ENCODE results near the gene OXLD1.

OXLD1 gene

GRCh38 chr17:81656118-81656743 is 10.2 kb downstream of the OXLD1 start, which contains the start of gene PDE6G:
PDE6G (minus strand) TSS chr17:81656542; CDS start chr17:81653305, 3,237 bp downstream.
- no peak within 1 kb of the TSS for H3K27ac ChIP-seq
- no peak for DNase-seq (ENCODE audit: low read depth, low spot score)

GRCh38 chr17:81655378-81656117 is 10.9 kb downstream of the OXLD1 start:
- H3K27ac ChIP-seq: no peak overlapping the region
- DNase-seq (ENCODE audit: low read depth, low spot score): no peak

DNA sequence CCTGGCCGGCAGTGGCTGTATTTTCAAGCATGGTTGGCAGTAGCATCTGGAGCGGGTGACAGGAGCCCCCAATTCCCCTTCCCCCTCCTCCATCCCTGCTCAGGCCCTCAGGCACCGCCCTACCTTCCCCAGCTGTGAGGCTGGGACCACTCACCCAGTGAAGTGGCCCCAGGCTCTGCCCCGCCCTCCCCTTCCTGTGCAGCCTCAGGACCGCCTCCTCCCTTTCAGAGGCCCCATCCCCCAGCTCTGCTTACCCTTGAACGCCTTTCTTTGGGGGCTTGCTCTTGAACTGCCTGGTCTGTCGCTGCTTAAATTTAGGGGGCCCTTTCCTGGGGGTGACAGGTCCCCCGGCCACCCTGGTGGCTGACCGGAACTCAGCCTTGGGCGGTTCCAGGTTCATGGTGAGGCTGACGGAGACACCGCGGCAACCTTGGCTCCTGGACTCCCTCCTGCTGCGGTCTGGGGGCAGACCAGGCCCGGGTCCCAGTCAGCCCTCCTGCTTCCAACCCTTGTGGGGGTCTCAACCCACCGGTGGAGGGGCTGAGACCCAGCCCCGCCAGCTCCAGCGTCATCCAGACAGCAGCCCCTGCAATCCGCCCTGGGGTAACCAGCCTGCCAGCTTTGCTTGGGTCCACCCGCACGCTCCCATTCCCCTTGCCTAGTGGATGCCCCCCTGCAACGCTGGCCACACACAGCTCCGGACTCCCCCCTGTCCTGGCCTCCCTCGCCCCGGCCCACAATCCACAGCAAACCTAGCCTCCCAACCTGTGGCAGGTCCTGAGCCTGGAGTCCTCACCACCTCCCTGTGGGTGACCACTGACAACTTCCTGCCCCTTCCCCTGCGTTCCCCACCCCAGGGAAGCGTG is 13.3 kb downstream of the OXLD1 start:
- no peak for DNase-seq (ENCODE audit: low read depth, low spot score)
- H3K27ac ChIP-seq: no peak overlapping the region

DNA sequence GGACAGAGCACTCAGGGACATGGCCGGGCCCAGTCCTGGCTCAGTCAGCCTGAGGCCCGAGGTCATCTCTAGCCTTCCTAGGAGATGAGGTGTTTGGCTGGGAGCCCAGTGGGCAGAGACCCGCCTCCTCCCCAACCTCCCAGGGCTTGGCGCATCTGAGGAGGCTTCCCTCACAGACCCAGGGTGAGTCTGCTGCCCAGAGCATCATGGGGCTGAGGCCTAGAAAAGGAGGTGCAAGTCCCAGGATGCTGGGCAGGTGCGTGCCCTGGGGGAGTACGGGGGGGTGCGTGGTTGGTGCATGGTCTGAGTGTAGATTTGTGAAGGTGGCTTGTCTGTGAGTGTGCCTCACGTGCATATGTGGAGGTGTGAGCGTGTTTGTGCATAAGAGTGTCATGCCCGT is 14.7 kb downstream of the OXLD1 start:
- no peak overlapping the region for H3K27ac ChIP-seq

DNA sequence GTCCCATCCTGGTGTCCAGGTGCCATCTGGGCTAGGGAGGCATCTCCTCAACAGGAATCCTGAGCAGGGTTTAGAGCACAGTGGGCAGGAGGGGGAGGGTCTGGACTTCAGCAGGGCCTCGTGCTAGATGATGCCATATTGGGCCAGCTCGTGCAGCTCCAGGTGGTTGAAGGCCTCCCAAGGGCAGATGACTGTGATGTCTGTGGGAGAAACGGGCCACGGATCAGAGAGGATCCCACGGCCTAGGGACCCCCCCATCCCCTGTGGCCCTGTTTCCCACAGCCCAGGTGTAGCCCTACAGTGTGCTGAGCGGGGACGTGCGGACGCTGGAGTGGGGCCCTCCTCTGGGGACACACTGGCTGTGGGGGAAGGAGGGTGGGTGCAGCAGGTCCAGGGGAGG is 15.5 kb downstream of the OXLD1 start:
- no peak overlapping the region for H3K27ac ChIP-seq
- DNase-seq (ENCODE audit: low read depth, low spot score): no peak

More for the DNA sequence above, 14.7 kb downstream of the OXLD1 start:
- DNase-seq (ENCODE audit: low read depth, low spot score): no peak

DNA sequence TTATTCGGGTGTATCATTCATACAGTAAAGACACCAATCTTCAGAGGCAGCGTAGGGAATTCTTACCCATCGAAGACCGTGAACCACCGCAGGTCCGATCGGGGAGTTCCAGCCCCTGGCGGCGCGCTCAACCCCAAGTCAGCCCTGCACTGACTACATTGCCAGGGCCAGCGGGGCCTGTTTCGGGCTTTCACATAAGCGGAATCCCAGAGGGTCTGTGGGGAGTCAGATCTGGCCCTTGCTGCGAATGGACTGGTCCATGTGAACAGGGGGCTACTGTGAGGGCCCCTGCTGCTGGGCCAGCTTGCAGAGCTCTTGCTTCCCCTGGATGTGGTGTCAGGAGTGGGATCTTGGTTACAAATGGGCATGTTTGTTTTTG is 17.7 kb downstream of the OXLD1 start:
- no peak overlapping the region for H3K27ac ChIP-seq
- DNase-seq (ENCODE audit: low read depth, low spot score): no peak

- DNase-seq (ENCODE audit: low read depth, low spot score): no peak
- H3K27ac ChIP-seq: no peak overlapping the region
Observed at GRCh38 chr17:81648013-81648706, 18.2 kb downstream of the OXLD1 start.

DNA sequence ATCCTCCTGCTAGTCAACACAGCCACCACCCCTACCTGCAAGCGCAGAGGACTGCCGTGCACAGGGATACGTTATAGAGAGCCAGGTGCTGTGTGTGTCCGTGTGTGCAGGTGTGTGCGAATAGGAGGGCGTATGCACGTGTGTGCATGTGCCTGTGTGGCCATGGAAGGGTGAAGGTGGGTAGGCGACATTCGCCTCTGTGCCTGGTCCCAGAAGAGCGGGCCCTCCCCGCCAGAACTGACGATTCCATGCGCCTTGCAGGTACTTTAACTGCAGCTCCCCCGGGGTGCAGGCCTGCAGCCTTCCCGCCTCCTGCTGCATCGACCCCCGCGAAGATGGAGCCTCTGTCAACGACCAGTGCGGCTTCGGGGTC is 18.8 kb downstream of the OXLD1 start:
- DNase-seq (ENCODE audit: low read depth, low spot score): no peak
- H3K27ac ChIP-seq: no peak overlapping the region

- no peak overlapping the region for H3K27ac ChIP-seq
- DNase-seq (ENCODE audit: low read depth, low spot score): no peak
Observed at GRCh38 chr17:81646869-81647600, 19.4 kb downstream of the OXLD1 start.

DNA sequence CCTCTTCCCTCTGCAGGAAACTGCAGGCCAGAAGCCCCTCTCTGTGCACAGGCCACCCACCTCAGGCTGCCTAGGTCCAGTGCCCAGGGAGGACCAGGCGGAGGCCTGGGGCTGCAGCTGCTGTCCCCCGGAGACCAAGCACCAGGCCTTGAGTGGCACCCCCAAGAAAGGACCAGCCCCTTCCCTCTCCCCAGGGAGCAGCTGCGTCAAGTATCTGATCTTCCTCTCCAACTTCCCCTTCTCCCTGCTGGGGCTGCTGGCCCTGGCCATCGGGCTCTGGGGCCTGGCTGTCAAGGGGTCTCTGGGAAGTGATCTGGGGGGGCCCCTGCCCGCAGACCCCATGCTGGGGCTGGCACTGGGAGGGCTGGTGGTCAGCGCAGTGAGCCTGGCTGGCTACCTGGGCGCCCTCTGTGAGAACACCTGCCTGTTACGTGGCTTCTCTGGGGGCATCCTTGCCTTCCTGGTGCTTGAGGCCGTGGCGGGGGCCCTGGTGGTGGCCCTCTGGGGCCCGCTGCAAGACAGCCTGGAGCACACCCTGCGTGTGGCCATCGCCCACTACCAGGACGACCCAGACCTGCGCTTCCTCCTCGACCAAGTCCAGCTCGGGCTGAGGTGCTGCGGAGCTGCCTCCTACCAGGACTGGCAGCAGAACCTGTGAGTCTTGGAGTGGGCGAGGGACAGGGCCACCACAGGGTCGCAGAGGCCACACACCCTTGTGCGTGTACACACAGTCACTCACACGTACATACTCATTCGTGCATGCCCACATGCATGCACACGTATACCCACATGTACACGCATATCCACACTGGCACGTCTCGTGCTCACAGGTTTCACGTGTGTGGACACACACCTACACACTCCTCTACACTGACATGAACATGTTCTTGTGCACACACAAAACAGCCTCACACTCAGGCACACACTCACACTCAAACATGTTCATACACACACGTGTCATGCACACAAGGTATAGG is 21.1 kb downstream of the OXLD1 start:
- H3K27ac ChIP-seq: no peak overlapping the region
- DNase-seq (ENCODE audit: low read depth, low spot score): no peak

DNA sequence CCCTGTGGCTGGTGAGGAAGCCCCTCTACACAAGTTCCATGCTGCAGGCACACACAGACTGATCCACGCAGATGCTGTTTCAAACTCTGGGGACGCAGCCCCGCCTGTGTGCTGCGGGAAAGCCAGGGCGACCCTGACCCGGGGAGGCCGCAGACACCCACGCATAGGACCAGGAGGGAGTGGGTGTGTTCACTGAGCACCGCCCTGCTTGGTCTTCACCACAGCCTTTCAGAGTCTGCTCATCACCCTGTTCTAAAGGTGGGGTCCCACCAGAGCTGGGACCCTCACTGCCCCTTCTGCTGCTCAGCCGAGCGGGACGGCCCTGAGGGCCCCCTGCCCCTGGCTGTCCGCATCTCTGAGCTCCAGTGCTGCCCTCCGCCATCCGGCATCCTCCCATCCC is 21.9 kb downstream of the OXLD1 start:
- no peak for DNase-seq (ENCODE audit: low read depth, low spot score)
- no peak overlapping the region for H3K27ac ChIP-seq

DNA sequence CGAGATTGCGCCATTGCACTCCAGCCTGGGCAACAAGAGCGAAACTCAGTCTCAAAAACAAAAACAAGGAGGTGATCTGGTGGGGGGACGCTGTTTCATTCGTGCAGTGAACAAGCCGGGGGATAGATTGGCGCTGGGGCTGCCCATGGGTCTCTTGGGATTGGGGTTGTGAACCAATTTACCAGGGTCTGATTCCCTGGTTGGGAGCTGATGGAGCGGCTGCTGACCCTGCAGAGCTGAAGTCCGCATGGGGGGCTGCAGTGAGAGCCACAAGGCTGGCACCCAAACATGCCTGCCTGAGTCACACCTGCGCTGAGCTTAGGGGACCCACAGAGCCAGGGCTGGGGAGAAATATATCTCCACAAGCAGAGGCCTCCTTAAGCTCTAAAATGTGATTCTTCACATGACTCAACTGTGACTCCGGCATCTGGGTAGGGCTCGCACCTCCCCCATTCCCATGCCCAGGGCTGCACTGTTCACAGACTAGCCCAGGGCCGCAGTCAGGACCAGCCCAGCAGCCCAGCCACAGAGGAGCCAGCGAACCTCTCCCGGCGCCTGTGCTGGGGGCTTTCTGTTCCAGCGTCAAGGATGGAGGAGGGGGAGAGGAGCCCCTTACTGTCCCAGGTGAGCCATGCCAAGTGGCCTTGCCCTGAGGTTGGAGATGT is 24.4 kb downstream of the OXLD1 start:
- no peak for DNase-seq (ENCODE audit: low read depth, low spot score)
- peak overlapping the region; percentile 20 for H3K27ac ChIP-seq

- no peak overlapping the region for H3K27ac ChIP-seq
- no peak for DNase-seq (ENCODE audit: low read depth, low spot score)
Observed at GRCh38 chr17:81640011-81640410, 26.4 kb downstream of the OXLD1 start.

DNA sequence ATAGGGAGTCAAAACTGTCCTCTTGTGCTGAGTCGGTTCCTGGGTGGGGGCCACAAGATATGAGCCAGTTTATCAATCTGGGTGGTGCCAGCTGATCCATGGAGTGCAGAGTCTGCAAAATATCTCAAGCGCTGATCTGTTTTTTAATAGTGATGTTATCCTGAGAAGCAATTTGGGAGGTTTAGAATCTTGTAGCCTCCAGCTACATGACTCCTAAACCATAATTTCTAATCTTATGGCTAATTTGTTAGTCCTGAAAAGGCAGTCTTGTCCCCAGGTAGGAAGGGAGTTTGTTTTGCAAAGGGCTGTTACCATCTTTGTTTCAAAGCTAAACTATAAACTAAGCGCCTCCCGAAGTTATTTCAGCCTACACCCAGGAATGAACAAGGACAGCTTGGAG is 27.7 kb downstream of the OXLD1 start:
- no peak overlapping the region for H3K27ac ChIP-seq
- no peak for DNase-seq (ENCODE audit: low read depth, low spot score)

DNA sequence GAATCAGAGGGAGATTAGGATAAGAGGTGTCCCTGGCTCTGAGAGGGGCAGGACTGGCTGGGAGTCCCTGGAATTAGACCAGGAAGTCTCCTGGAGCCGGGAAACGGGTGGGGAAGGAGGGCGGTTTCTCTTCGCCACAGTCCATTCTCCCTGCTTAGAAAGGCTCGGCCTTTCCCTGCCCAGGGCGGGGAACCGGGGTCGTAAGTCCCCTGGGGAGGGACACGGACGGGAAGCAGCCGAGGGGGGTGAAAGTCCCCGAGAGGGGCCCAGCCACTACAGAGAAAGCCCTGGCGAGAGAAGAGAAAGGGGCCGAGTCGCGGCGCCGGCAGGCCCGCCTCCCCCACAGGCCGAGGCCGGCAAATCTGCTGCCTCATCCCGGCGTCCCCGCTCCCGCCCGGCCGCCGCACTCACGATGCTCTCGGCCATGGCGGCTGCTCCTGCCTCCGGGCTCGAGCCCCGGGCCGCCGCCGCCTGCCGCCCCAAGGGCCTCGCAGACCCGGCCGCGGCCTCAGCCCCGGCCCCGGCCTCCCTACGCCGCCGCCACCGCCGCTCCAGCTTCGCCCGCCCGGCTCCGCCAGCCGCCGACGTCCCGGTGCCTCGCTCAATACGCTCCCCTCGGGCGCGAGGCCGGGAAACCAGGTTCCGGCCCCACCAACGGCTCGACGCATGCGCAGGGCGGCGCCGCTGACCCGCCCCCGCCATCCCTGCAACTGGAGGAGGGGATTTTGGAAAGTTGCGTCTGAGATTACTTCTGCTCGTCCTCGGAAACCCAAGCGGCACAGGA is 29.7 kb downstream of the OXLD1 start, which contains the start of the genes NPLOC4 and TSPAN10:
Gene NPLOC4 (minus strand): TSS at position 608 of the 784 bp plus-strand sequence. CDS start 182 bp downstream, at position 426.
Gene TSPAN10 (plus strand): TSS at position 692 of the 784 bp plus-strand sequence. CDS start 5,217 bp downstream, outside the sequence.
- DNase-seq (ENCODE audit: low read depth, low spot score): peak; percentile 26
- H3K27ac ChIP-seq: peak within 1 kb of the TSS; percentile 86

GRCh38 chr17:81635973-81636504 is 30.4 kb downstream of the OXLD1 start:
- peak overlapping the region; percentile 86 for H3K27ac ChIP-seq
- peak; percentile 5 for DNase-seq (ENCODE audit: low read depth, low spot score)

DNA sequence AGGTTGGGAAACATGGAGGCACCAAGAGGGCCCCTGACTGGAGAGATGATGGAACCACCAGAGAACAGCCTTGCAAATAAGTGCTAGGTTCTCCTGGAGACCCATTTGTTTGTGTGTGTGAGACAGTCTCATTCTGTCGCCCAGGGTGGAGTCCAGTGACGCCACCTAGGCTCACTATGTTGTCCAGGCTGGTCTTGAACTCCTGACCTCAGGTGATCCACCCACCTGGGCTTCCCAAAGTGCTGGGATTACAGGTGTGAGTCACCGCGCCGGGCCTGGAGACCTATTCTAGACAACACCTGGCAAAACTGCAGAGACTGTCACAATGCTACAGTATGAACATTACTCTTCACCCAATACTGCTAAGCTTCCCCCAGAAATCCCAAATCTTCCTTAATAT is 31.0 kb downstream of the OXLD1 start:
- H3K27ac ChIP-seq: peak overlapping the region; percentile 86
- DNase-seq (ENCODE audit: low read depth, low spot score): no peak
